Gastrocnemius medialis (tissue), 4 donors: ENCODE measurements around the gene TNIK. TPM values are rescaled to one million over a fixed set of nuclear protein-coding genes. Genes with fewer than 3 reads are reported as not detected.

Experiments used
- ATAC-seq, 2 donors: fragments of 150-250 bp; one replicate each; pipeline ENCODE4 v1.9.1; 2016
- DNase-seq, 2 donors: peaks; one replicate each; pipeline ENCODE4 v3.0.0-alpha.2; 2019
- H3K27ac ChIP-seq, 4 donors: fragments of 200-600 bp; sonication (generic); 1 replicate in 1 of 4; 2 replicates in 3 of 4; pipeline ENCODE4 v1.5.1; 2016 to 2018; ENCODE audit warnings: mild to moderate bottlenecking in 2 of 4, moderate library complexity in 1 of 4
- H3K27me3 ChIP-seq, 3 donors: fragments of 200-600 bp; sonication (generic) in 2 of 3; 1 replicate in 1 of 3; 2 replicates in 2 of 3; pipeline versions ENCODE4 v1.5.1 to v1.6.0; 2016 to 2019; ENCODE audit warnings: mild to moderate bottlenecking in 1 of 3, moderate library complexity in 1 of 3
- H3K36me3 ChIP-seq, 2 donors: fragments of 200-600 bp; sonication (generic) in 1 of 2; one replicate each; pipeline ENCODE4 v1.5.1; 2017 to 2018
- H3K4me1 ChIP-seq, 2 donors: fragments of 200-600 bp; sonication (generic) in 1 of 2; one replicate each; pipeline ENCODE4 v1.5.1; 2016 to 2017; ENCODE audit warnings: mild to moderate bottlenecking in 2 of 2
- H3K4me3 ChIP-seq, 4 donors: fragments of 200-600 bp; sonication (generic) in 3 of 4; 1 replicate in 1 of 4; 2 replicates in 3 of 4; pipeline ENCODE4 v1.5.1; 2016 to 2019; ENCODE audit warnings: mild to moderate bottlenecking in 2 of 4
- H3K9me3 ChIP-seq, 3 donors: fragments of 200-600 bp; sonication (generic) in 2 of 3; 1 replicate in 1 of 3; 2 replicates in 2 of 3; pipeline ENCODE4 v1.5.1; 2016 to 2019
- POLR2A ChIP-seq, 2 donors: fragments of 450-650 bp; IDR thresholded peaks; one replicate each; pipeline ENCODE4 v1.6.1; 2017; ENCODE audit warnings: antibody characterized with exemption in 2 of 2, mild to moderate bottlenecking in 2 of 2, moderate library complexity in 2 of 2
- in situ Hi-C, 4 donors: fragments of 200-750 bp; cut with MboI; loops; one replicate each; pipeline versions ENCODE4 v1.15.0 to v1.8.0; 2017; ENCODE audit warnings: low sequenced_read_pairs in 4 of 4
- intact Hi-C: fragments of 100-400 bp; cut with DNase I; formaldehyde crosslinking; loops from one replicate; pipeline ENCODE4 v1.15.1; 2023; ENCODE audit warnings: low total_unique reads
- total RNA-seq, 4 donors: library from RNA; depleted of rRNA; stranded (reverse); fragments of >200 nt; gene quantifications; one replicate each; pipeline versions ENCODE4 v1.1.0 to v1.2.3, GENCODE V29; 2016
- TF ChIP-seq, protein P1 (sequence below), 5 experiments: fragments of 450-650 bp in 3 of 5; fragments of 200-600 bp in 2 of 5; sonication (generic) in 2 of 5; IDR thresholded peaks in 4 of 5; conservative IDR thresholded peaks in 1 of 5; 1 replicate in 4 of 5; 2 replicates in 1 of 5; pipeline ENCODE4 v1.5.1; 2016 to 2019; ENCODE audit warnings: antibody characterized with exemption in 5 of 5, mild to moderate bottlenecking in 3 of 5, moderate library complexity in 3 of 5

Gene TNIK
- total RNA-seq, 4 donors from 2014 or later: 5.2 to 19.7 (median 10.6) TPM

DNA sequence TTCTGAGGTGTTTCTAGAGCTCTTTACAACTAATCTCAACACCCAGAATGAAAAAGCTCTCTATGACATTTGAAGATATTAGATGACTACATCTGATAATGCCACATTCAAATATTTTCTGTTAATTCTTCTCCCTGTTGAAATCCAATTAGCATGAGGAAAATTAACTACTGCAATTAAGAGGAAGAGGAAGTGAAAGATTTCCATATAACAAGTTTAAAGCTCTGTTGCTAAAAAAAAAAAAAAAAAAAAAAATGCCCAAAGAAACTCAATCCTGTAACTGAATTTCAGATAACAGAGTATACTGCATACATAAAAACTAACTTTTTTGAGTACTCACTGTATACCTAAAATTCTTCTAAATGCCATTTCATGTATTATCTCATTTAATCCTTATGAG lies 109.8 kb downstream of the TNIK start:
- Histone ChIP-seq H3K36me3 (no peaks in the 10 kb centered on the region), H3K27ac (no peak overlapping the region), H3K4me3 (no peak overlapping the region), H3K27me3 (no peaks in the 10 kb centered on the region), H3K9me3 (no peaks in the 10 kb centered on the region), H3K4me1 (peaks cover 36 to 47% of the 10 kb centered on the region in 2 donors)
- DNase-seq (no peak), ATAC-seq (no peak)
- TF ChIP-seq, protein P1, sequence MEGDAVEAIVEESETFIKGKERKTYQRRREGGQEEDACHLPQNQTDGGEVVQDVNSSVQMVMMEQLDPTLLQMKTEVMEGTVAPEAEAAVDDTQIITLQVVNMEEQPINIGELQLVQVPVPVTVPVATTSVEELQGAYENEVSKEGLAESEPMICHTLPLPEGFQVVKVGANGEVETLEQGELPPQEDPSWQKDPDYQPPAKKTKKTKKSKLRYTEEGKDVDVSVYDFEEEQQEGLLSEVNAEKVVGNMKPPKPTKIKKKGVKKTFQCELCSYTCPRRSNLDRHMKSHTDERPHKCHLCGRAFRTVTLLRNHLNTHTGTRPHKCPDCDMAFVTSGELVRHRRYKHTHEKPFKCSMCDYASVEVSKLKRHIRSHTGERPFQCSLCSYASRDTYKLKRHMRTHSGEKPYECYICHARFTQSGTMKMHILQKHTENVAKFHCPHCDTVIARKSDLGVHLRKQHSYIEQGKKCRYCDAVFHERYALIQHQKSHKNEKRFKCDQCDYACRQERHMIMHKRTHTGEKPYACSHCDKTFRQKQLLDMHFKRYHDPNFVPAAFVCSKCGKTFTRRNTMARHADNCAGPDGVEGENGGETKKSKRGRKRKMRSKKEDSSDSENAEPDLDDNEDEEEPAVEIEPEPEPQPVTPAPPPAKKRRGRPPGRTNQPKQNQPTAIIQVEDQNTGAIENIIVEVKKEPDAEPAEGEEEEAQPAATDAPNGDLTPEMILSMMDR (IDR thresholded peaks at IDR 0.05 in 4 of 5, conservative IDR thresholded peaks at IDR 0.05 in 1 of 5): no peak
- TF ChIP-seq POLR2A (IDR thresholded peaks at IDR 0.05): no peak
- intact Hi-C loops (no loop called here), in situ Hi-C loops (no loop called here)

GRCh38 chr3:171349392-171349791 lies 110.8 kb downstream of the TNIK start:
- ATAC-seq (no peak), DNase-seq (no peak)
- in situ Hi-C loops: no loop called here
- TF ChIP-seq, protein P1 (IDR thresholded peaks at IDR 0.05 in 4 of 5, conservative IDR thresholded peaks at IDR 0.05 in 1 of 5): no peak
- no peak for TF ChIP-seq POLR2A (IDR thresholded peaks at IDR 0.05)
- Histone ChIP-seq H3K27ac (no peak overlapping the region), H3K9me3 (no peaks in the 10 kb centered on the region), H3K27me3 (no peaks in the 10 kb centered on the region), H3K4me3 (no peak overlapping the region), H3K36me3 (no peaks in the 10 kb centered on the region), H3K4me1 (peaks cover 38 to 45% of the 10 kb centered on the region in 2 donors)
- intact Hi-C loops: loop anchor here (10.0 kb wide), 1 partner anchor 215 kb away; no protein-coding TSS in a partner anchor

GRCh38 chr3:171348121-171348520 lies 112.1 kb downstream of the TNIK start:
- peaks cover 50 to 51% of the 10 kb centered on the region in 2 donors for H3K4me1 ChIP-seq
- in situ Hi-C loops (no loop called here), intact Hi-C loops (loop anchor here (10.0 kb wide), 1 partner anchor 217 kb away; no protein-coding TSS in a partner anchor)
- no peaks in the 10 kb centered on the region for H3K36me3 ChIP-seq
- no peak overlapping the region for H3K4me3 ChIP-seq
- TF ChIP-seq, protein P1 (IDR thresholded peaks at IDR 0.05 in 4 of 5, conservative IDR thresholded peaks at IDR 0.05 in 1 of 5): no peak
- no peaks in the 10 kb centered on the region for H3K9me3 ChIP-seq
- no peaks in the 10 kb centered on the region for H3K27me3 ChIP-seq
- DNase-seq: no peak
- no peak for ATAC-seq
- H3K27ac ChIP-seq: peak overlapping the region; percentile 16 to 40 (median 19)

DNA sequence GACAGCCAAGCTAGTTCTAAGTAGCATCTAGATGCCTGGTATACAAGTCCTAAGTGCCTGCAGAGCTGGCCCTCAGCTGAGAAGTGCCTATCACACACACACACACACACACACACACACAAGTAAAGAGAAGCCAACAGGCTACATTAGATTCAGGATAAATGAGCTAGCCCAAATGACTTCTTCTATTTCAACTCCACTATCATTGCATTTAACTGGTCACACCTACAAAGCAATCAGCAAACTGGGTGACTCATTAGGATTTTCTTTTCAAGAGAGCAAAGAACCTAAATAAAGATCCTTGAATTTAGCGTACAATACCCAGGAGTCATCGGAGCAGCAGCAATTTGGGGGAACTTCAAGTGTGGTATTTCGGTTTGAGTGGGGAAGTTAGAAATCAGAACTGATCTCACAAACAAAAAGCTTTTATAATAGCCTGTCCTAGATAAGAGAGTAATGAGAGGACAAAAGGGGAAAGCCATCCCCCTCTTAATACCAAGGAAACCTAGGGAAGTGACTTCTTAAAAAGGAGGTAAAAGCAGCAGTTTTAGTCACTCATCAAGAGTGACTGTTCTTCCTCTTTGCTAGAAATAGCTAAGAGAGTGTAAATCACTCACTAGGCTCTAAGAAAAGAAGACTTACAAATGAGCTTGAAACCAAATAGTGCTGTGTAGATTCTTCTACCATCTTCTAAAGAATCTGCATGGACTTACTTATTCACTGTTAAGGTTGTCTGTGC lies 112.7 kb downstream of the TNIK start:
- peak in 1 of 2 donors; percentile 15 for ATAC-seq
- peak overlapping the region; percentile 16 to 40 (median 19) for H3K27ac ChIP-seq
- in situ Hi-C loops: no loop called here
- no peaks in the 10 kb centered on the region for H3K36me3 ChIP-seq
- no peaks in the 10 kb centered on the region for H3K9me3 ChIP-seq
- no peak for DNase-seq
- no peak for TF ChIP-seq POLR2A (IDR thresholded peaks at IDR 0.05)
- TF ChIP-seq, protein P1 (IDR thresholded peaks at IDR 0.05 in 4 of 5, conservative IDR thresholded peaks at IDR 0.05 in 1 of 5): no peak
- no peak overlapping the region for H3K4me3 ChIP-seq
- intact Hi-C loops: loop anchor here (10.0 kb wide), 1 partner anchor 217 kb away; no protein-coding TSS in a partner anchor
- H3K4me1 ChIP-seq: peaks cover 47 to 51% of the 10 kb centered on the region in 2 donors
- H3K27me3 ChIP-seq: no peaks in the 10 kb centered on the region
